Activated naive CD8-positive, alpha-beta T cell treated with anti-CD3 and anti-CD28 coated beads, Interleukin-2, amount 10 ng/mL, durations not matched to agents 7 days and 5 days (primary cell): ENCODE measurements around the gene PRKCH. TPM values are rescaled to one million over a fixed set of nuclear protein-coding genes. Genes with fewer than 3 reads are reported as not detected.
"Not testable (repeated sequence)": the region's sequence is repeated elsewhere in the genome, so short reads cannot be mapped to it uniquely, and the experiment has no call there.

Experiments used
- ATAC-seq: fragments of 150-1000 bp; cut with Tn5 transposase; one replicate; pipeline ENCODE4 v1.10.0; 2021; ENCODE audit warnings: low read depth, moderate library complexity
- POLR2A ChIA-PET: fragments of 350-600 bp; sonication (Branson Sonifier 250); formaldehyde crosslinking; loops from one replicate; lab custom pipeline; 2021; ENCODE audit warnings: antibody characterized with exemption; lab: Charles Lee
- DNase-seq: peaks from one replicate; pipeline ENCODE4 v3.0.0; 2021
- H3K27ac Mint-ChIP-seq: one replicate; pipeline ENCODE4 v1.8.0; 2022; ENCODE audit warnings: mild to moderate bottlenecking, mixed read lengths
- H3K27me3 Mint-ChIP-seq: one replicate; pipeline ENCODE4 v1.8.0; 2022; ENCODE audit warnings: mild to moderate bottlenecking, moderate library complexity, mixed read lengths
- H3K36me3 Mint-ChIP-seq: one replicate; pipeline ENCODE4 v1.8.0; 2021; ENCODE audit warnings: mild to moderate bottlenecking, mixed read lengths
- H3K4me1 Mint-ChIP-seq: one replicate; pipeline ENCODE4 v1.8.0; 2021; ENCODE audit warnings: mixed read lengths
- H3K4me3 Mint-ChIP-seq: one replicate; pipeline ENCODE4 v1.8.0; 2022; ENCODE audit warnings: mild to moderate bottlenecking, moderate library complexity, mixed read lengths
- H3K9me3 Mint-ChIP-seq: one replicate; pipeline ENCODE4 v1.8.0; 2021; ENCODE audit warnings: mixed read lengths
- total RNA-seq, 2 experiments: library from RNA; stranded (reverse); gene quantifications; one replicate each; pipeline ENCODE4 v1.2.3, GENCODE V29; 2021

Gene PRKCH
- total RNA-seq, 2 experiments from 2014 or later = 318 TPM

GRCh38 chr14:61319706-61320105 lies 1.7 kb upstream of the PRKCH start:
- Mint-ChIP-seq H3K4me1 (peaks cover 2% of the 10 kb centered on the region), H3K27me3 (no peaks in the 10 kb centered on the region), H3K9me3 (peaks cover 1% of the 10 kb centered on the region), H3K4me3 (no peak overlapping the region), H3K27ac (no peak overlapping the region), H3K36me3 (peaks cover 25% of the 10 kb centered on the region)
- ATAC-seq = no peak
- no peak for DNase-seq
- POLR2A ChIA-PET = interaction anchor here (1.2 kb wide), 1 partner anchor 14 kb away, joined by 3 read pairs; no protein-coding TSS in a partner anchor

DNA sequence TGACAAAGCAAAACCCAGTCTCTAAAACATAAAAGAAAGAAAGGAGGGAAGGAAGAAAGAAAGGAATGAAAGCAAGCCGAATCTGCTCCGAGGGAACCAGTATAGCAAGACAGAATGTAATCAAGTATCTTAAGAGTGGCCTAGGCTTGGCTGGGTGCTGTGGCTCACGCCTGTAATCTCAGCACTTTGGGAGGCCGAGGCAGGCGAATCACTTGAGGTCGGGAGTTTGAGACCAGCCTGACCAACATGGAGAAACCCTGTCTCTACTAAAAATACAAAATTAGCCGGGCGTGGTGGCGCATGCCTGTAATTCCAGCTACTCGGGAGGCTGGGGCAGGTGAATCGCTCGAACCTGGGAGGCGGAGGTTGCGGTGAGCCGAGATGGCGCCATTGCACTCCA lies 1.2 kb upstream of the PRKCH start:
- H3K36me3 Mint-ChIP-seq = peaks cover 26% of the 10 kb centered on the region
- not testable (repeated sequence) for H3K9me3 Mint-ChIP-seq, H3K4me1 Mint-ChIP-seq, H3K27me3 Mint-ChIP-seq, H3K4me3 Mint-ChIP-seq, ATAC-seq, DNase-seq, H3K27ac Mint-ChIP-seq
- POLR2A ChIA-PET = interaction anchor here (0.6 to 1.6 kb wide), 3 partner anchors 14 to 442 kb away, joined by 3 to 4 read pairs (median 3); partner anchors contain the start of gene SNAPC1

- H3K4me3 Mint-ChIP-seq = peak overlapping the region; percentile 66
- H3K27me3 Mint-ChIP-seq = no peaks in the 10 kb centered on the region
- no peaks in the 10 kb centered on the region for H3K9me3 Mint-ChIP-seq
- no peak for ATAC-seq
- no peak for DNase-seq
- peak overlapping the region; percentile 62 for H3K27ac Mint-ChIP-seq
- H3K4me1 Mint-ChIP-seq = peaks cover 7% of the 10 kb centered on the region
- H3K36me3 Mint-ChIP-seq = peaks cover 31% of the 10 kb centered on the region
- POLR2A ChIA-PET = interaction anchor here (0.6 to 6.4 kb wide), 17 partner anchors 14 to 441 kb away, joined by 3 to 188 read pairs (median 6); partner anchors contain the start of gene SNAPC1
Observed at GRCh38 chr14:61320806-61321384, 484 bp upstream of the PRKCH start.

- peak; percentile 64 for DNase-seq
- peaks cover 16% of the 10 kb centered on the region for H3K4me1 Mint-ChIP-seq
- H3K27me3 Mint-ChIP-seq = no peaks in the 10 kb centered on the region
- H3K27ac Mint-ChIP-seq = peak overlapping the region; percentile 96
- peak overlapping the region; percentile 99 for H3K4me3 Mint-ChIP-seq
- POLR2A ChIA-PET = interaction anchor here (0.7 to 6.4 kb wide), 29 partner anchors 13 to 440 kb away, joined by 3 to 188 read pairs (median 4); partner anchors contain the start of genes HIF1A, SNAPC1 and TMEM30B
- peaks cover 37% of the 10 kb centered on the region for H3K36me3 Mint-ChIP-seq
- ATAC-seq = peak; percentile 1
- H3K9me3 Mint-ChIP-seq = no peaks in the 10 kb centered on the region
Observed at GRCh38 chr14:61322011-61322798, 826 bp downstream of the PRKCH start.

GRCh38 chr14:61322799-61323290 lies 1.5 kb downstream of the PRKCH start:
- Mint-ChIP-seq H3K4me1 (peaks cover 20% of the 10 kb centered on the region), H3K9me3 (no peaks in the 10 kb centered on the region), H3K4me3 (peak overlapping the region; percentile 99), H3K27ac (peak overlapping the region; percentile 96), H3K27me3 (no peaks in the 10 kb centered on the region), H3K36me3 (peaks cover 41% of the 10 kb centered on the region)
- ATAC-seq = peak; percentile 15
- POLR2A ChIA-PET = interaction anchor here (0.6 to 6.4 kb wide), 25 partner anchors 12 to 375 kb away, joined by 3 to 188 read pairs (median 4); partner anchors contain the start of genes HIF1A and TMEM30B
- DNase-seq = no peak

GRCh38 chr14:61323970-61324369 lies 2.6 kb downstream of the PRKCH start:
- ATAC-seq (no peak), DNase-seq (no peak)
- no peaks in the 10 kb centered on the region for H3K27me3 Mint-ChIP-seq
- H3K27ac Mint-ChIP-seq = peak overlapping the region; percentile 96
- peak overlapping the region; percentile 99 for H3K4me3 Mint-ChIP-seq
- H3K9me3 Mint-ChIP-seq = no peaks in the 10 kb centered on the region
- POLR2A ChIA-PET = interaction anchor here (0.9 to 6.4 kb wide), 5 partner anchors 11 to 371 kb away, joined by 4 to 188 read pairs (median 19); partner anchors contain the start of gene HIF1A
- peaks cover 46% of the 10 kb centered on the region for H3K36me3 Mint-ChIP-seq
- peaks cover 26% of the 10 kb centered on the region for H3K4me1 Mint-ChIP-seq

GRCh38 chr14:61325166-61325565 lies 3.8 kb downstream of the PRKCH start:
- Mint-ChIP-seq H3K4me3 (peak overlapping the region; percentile 99), H3K9me3 (no peaks in the 10 kb centered on the region), H3K36me3 (peaks cover 54% of the 10 kb centered on the region), H3K4me1 (peaks cover 35% of the 10 kb centered on the region), H3K27ac (peak overlapping the region; percentile 83), H3K27me3 (no peaks in the 10 kb centered on the region)
- no peak for DNase-seq
- POLR2A ChIA-PET = interaction anchor here (1.2 to 6.4 kb wide), 2 partner anchors 10 to 17 kb away, joined by 3 to 188 read pairs; no protein-coding TSS in a partner anchor
- ATAC-seq = no peak

- no peaks in the 10 kb centered on the region for H3K9me3 Mint-ChIP-seq
- no peaks in the 10 kb centered on the region for H3K27me3 Mint-ChIP-seq
- no peak for DNase-seq
- peak overlapping the region; percentile 83 for H3K27ac Mint-ChIP-seq
- no peak for ATAC-seq
- H3K36me3 Mint-ChIP-seq = peaks cover 61% of the 10 kb centered on the region
- H3K4me3 Mint-ChIP-seq = peak overlapping the region; percentile 99
- H3K4me1 Mint-ChIP-seq = peaks cover 39% of the 10 kb centered on the region
- POLR2A ChIA-PET = interaction anchor here (0.9 to 6.4 kb wide), 4 partner anchors 9 to 126 kb away, joined by 3 to 188 read pairs (median 9); no protein-coding TSS in a partner anchor
Observed at GRCh38 chr14:61326146-61326545, 4.8 kb downstream of the PRKCH start.

- no peaks in the 10 kb centered on the region for H3K27me3 Mint-ChIP-seq
- peak overlapping the region; percentile 83 for H3K27ac Mint-ChIP-seq
- H3K9me3 Mint-ChIP-seq = no peaks in the 10 kb centered on the region
- peaks cover 42% of the 10 kb centered on the region for H3K4me1 Mint-ChIP-seq
- H3K36me3 Mint-ChIP-seq = peaks cover 63% of the 10 kb centered on the region
- POLR2A ChIA-PET = interaction anchor here (1.0 to 6.4 kb wide), 3 partner anchors 8 to 125 kb away, joined by 3 to 188 read pairs (median 15); no protein-coding TSS in a partner anchor
- DNase-seq (no peak), ATAC-seq (no peak)
- peak overlapping the region; percentile 99 for H3K4me3 Mint-ChIP-seq
Observed at GRCh38 chr14:61326847-61327246, 5.5 kb downstream of the PRKCH start.

DNA sequence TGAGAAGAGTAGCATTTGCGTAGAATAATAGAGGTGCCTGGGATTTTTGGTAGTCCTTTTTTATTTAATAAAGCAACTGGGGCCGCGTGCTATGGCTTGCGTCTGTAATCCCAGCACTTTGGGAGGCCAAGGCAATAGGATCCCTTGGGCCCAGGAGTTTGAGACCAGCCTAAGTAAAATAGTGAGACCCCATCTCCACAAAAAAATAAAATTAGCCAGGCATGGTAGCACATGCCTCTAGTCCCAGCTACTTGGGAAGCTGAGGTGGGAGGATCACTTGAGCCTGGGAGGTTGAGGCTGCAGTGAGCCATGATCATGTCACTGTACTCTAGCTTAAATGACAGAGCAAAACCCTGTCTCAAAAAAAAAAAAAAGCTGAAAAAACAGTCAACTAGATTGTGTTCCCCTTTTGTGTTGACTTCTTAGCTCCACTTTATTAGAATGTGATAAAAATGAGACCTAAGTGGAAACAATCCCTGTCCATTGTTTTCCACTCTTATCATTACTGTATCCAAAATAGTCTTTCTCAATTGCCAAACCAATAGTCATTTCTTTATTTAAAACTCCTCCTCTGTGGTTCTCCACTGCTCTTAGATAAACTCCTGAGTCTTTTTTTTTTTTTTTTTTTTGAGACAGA lies 7.4 kb downstream of the PRKCH start:
- POLR2A ChIA-PET = interaction anchor here (0.6 to 1.1 kb wide), 12 partner anchors 8 to 124 kb away, joined by 3 to 11 read pairs (median 4); no protein-coding TSS in a partner anchor
- Mint-ChIP-seq H3K36me3 (peaks cover 54% of the 10 kb centered on the region), H3K27ac (peak overlapping the region; percentile 86), H3K4me3 (peak overlapping the region; percentile 99), H3K4me1 (peaks cover 59% of the 10 kb centered on the region), H3K9me3 (no peaks in the 10 kb centered on the region), H3K27me3 (no peaks in the 10 kb centered on the region)
- DNase-seq (no peak), ATAC-seq (no peak)

DNA sequence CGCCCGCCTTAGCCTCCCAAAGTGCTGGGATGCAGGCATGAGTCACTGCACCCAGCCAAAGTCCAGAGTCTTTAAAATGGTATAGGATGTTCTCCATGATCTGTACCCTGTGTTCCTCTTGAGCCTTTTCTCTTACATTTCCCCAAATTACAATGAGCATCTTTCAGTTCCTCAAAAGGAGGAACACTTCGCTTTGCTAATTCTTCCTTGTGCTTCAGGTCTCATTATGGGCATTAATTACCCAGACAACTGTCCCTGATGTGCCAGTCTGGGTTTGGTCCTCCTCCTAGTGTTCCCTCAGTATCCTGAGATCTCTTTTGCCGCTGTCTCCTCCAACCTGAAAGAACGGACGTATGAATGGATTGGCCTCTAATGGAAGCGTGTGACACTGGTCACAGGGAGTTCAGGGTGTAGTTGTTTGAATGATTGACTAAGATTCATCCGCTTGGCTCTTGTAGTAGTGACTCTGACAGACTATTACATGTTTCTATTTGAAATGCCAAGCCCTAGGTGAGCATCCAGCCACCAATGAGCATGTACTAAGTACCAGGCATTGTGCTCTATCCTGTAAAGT lies 8.2 kb downstream of the PRKCH start:
- peaks cover 52% of the 10 kb centered on the region for H3K36me3 Mint-ChIP-seq
- ATAC-seq (no peak), DNase-seq (no peak)
- no peaks in the 10 kb centered on the region for H3K9me3 Mint-ChIP-seq
- H3K27ac Mint-ChIP-seq = peak overlapping the region; percentile 86
- POLR2A ChIA-PET = interaction anchor here (0.6 to 10.4 kb wide), 8 partner anchors 5 to 126 kb away, joined by 3 to 188 read pairs (median 5); partner anchors contain the start of gene PRKCH
- no peaks in the 10 kb centered on the region for H3K27me3 Mint-ChIP-seq
- H3K4me3 Mint-ChIP-seq = peak overlapping the region; percentile 99
- peaks cover 65% of the 10 kb centered on the region for H3K4me1 Mint-ChIP-seq

DNA sequence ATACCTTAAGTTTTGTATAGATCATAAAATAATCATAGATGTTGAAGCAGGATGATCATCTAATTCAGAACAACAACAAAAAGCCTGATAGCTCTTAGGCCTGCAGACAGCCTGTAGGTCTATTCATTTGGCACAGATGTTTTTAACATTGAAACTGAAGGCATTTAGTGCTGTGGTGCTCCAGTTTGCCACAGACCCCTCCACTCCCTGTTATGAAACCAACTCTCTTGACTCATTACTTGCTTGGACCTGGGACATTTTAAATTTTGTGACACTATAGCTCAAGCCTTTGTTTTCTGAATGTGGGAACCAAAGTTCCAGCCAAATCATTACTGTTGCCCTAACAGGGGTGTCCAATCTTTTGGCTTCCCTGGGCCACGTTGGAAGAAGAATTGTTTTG lies 9.1 kb downstream of the PRKCH start:
- no peaks in the 10 kb centered on the region for H3K9me3 Mint-ChIP-seq
- peak; percentile 31 for ATAC-seq
- H3K27me3 Mint-ChIP-seq = no peaks in the 10 kb centered on the region
- POLR2A ChIA-PET = interaction anchor here (0.6 to 10.4 kb wide), 15 partner anchors 6 to 399 kb away, joined by 3 to 188 read pairs (median 4); partner anchors contain the start of gene PRKCH
- peak overlapping the region; percentile 99 for H3K4me3 Mint-ChIP-seq
- peaks cover 67% of the 10 kb centered on the region for H3K4me1 Mint-ChIP-seq
- no peak for DNase-seq
- H3K27ac Mint-ChIP-seq = peak overlapping the region; percentile 86
- peaks cover 48% of the 10 kb centered on the region for H3K36me3 Mint-ChIP-seq
